Measurements from ENCODE around the gene TENM4. TPM values are rescaled to one million over a fixed set of nuclear protein-coding genes. Genes with fewer than 3 reads are reported as not detected.

TENM4 gene
- total RNA-seq, 2 donors from 2014 or later: 68.2 to 130 TPM

DNA sequence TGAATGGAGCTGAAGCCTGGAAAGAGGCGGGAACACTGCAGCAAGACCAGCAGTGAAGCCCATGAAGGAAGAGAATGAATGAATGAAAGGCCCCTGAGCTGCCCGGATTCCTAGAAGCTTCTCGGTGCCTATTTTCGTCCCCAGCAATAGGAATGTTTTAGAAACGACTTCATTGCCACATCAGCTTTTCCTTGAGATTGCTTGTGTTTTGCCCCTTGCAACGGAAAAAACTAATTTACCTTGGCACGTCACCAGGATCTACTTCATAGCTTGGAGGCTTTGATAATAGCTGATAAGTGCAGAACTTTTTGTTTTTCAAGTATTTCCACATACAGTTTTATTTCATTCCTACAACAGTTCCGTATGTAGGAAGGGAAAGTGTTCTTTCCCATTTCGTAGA is 617.2 kb downstream of the TENM4 start:
- H3K27me3 ChIP-seq (ENCODE audit: control insufficient read depth, insufficient read depth, low read length, poor library complexity, severe bottlenecking): no peaks in the 10 kb centered on the region
- H3K4me1 ChIP-seq (ENCODE audit: control insufficient read depth, insufficient read depth, low read length): no peaks in the 10 kb centered on the region
- H3K27ac ChIP-seq (ENCODE audit: low read depth, low read length): no peak overlapping the region
- no peak overlapping the region for H3K4me3 ChIP-seq (ENCODE audit: low read length)
- H3K9ac ChIP-seq (ENCODE audit: extremely low read depth, low read length, poor library complexity, severe bottlenecking): no peak overlapping the region
- 87 to 92% methylated on average over 6 to 9 of the region's 9 CpGs for WGBS, 2 experiments (ENCODE audit: insufficient coverage in 1 of 2, insufficient read length in 1 of 2)
- H3K4me1 Mint-ChIP-seq: no peaks in the 10 kb centered on the region
- H3K36me3 Mint-ChIP-seq (ENCODE audit: low read depth): peaks cover 5% of the 10 kb centered on the region
- no peaks in the 10 kb centered on the region for H3K9me3 Mint-ChIP-seq
- no peaks in the 10 kb centered on the region for H3K27me3 Mint-ChIP-seq (ENCODE audit: insufficient read depth)
- no peaks in the 10 kb centered on the region for H3K9me3 ChIP-seq (ENCODE audit: control insufficient read depth, low read length)
- TF ChIP-seq, protein P1, sequence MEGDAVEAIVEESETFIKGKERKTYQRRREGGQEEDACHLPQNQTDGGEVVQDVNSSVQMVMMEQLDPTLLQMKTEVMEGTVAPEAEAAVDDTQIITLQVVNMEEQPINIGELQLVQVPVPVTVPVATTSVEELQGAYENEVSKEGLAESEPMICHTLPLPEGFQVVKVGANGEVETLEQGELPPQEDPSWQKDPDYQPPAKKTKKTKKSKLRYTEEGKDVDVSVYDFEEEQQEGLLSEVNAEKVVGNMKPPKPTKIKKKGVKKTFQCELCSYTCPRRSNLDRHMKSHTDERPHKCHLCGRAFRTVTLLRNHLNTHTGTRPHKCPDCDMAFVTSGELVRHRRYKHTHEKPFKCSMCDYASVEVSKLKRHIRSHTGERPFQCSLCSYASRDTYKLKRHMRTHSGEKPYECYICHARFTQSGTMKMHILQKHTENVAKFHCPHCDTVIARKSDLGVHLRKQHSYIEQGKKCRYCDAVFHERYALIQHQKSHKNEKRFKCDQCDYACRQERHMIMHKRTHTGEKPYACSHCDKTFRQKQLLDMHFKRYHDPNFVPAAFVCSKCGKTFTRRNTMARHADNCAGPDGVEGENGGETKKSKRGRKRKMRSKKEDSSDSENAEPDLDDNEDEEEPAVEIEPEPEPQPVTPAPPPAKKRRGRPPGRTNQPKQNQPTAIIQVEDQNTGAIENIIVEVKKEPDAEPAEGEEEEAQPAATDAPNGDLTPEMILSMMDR (conservative IDR thresholded peaks at IDR 0.05): no peak
- no peak overlapping the region for H3K27ac Mint-ChIP-seq
- no peak overlapping the region for H3K4me3 Mint-ChIP-seq
- H3K36me3 ChIP-seq (ENCODE audit: control insufficient read depth, insufficient read depth, low read length): no peaks in the 10 kb centered on the region
- DNase-seq: no peak

DNA sequence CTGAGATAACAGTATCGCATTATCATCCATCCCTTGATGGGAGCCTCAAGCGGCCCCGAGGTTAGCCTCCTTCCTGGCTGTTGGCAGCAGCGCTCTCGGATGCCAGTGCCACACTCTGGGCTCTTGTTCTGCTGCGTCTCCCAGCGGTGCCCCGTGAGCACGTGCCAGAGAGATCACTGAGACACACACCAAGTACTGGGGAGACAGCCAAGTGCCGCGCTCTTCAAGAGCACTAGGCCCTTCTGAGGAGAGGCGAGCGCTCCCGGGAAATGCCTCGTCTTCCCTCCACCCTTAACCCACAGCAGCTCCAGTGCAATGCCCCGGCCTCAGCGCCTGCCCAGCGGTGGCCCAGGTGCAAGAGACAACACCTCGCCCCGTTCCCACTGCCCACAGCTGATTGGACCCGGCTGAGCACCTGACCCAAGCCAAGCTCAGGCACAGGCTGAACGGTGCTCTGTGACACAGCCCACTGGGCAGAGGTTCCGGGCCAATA is 617.9 kb downstream of the TENM4 start:
- Mint-ChIP-seq H3K27me3 (ENCODE audit: insufficient read depth) (no peaks in the 10 kb centered on the region), H3K36me3 (ENCODE audit: low read depth) (peaks cover 5% of the 10 kb centered on the region), H3K4me1 (no peaks in the 10 kb centered on the region), H3K9me3 (no peaks in the 10 kb centered on the region), H3K27ac (no peak overlapping the region), H3K4me3 (no peak overlapping the region)
- TF ChIP-seq, protein P1 (conservative IDR thresholded peaks at IDR 0.05): no peak
- DNase-seq: peak; percentile 63
- 91 to 95% methylated on average over 12 to 23 of the region's 23 CpGs for WGBS, 2 experiments (ENCODE audit: insufficient coverage in 1 of 2, insufficient read length in 1 of 2)
- no peaks in the 10 kb centered on the region for H3K27me3 ChIP-seq (ENCODE audit: control insufficient read depth, insufficient read depth, low read length, poor library complexity, severe bottlenecking)
- no peak overlapping the region for H3K27ac ChIP-seq (ENCODE audit: low read depth, low read length)
- H3K9me3 ChIP-seq (ENCODE audit: control insufficient read depth, low read length): no peaks in the 10 kb centered on the region
- H3K4me1 ChIP-seq (ENCODE audit: control insufficient read depth, insufficient read depth, low read length): no peaks in the 10 kb centered on the region
- no peak overlapping the region for H3K4me3 ChIP-seq (ENCODE audit: low read length)
- H3K9ac ChIP-seq (ENCODE audit: extremely low read depth, low read length, poor library complexity, severe bottlenecking): no peak overlapping the region
- no peaks in the 10 kb centered on the region for H3K36me3 ChIP-seq (ENCODE audit: control insufficient read depth, insufficient read depth, low read length)

DNA sequence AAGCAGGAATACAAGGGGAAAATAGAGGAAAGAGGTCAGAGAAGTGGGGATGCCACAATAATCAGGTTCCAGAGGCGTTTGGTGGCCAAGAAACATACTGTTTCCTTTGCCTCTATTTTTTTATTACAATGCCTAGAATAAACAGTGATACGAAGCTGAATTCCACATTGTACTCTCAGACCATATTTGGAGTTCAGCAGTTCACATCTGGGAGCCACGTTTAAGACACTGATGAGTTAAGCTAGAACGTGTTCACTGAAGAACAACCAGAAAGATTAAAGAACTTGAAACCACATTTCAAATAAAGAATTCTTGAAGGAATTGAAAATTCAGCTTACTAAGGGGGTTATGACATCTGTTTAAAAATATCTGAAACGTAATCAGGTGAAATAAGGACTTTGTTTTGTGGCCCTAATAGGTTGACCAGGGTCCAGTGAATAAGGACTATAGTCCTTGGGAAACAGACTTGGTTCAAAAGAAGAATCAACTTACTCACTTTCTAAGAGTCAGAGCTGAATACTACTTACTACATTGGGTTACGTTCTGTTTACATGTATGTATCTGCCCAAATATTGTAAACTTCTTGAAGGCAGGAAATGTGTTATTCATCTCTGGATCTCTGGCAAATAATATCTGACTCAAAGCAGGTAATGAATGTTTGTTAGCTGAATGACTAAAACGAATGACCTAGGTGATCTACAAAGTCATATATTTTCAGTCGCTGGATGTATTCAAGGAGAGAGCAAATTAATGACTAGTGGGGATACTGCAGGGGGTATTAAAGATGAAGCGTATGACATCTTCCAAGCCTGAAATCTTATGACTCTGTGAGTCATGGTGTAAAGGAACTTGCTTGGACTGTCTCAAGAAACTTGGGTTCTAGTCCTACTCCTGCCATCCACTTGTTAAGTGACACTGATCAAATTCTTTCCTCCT is 619.2 kb downstream of the TENM4 start:
- H3K9ac ChIP-seq (ENCODE audit: extremely low read depth, low read length, poor library complexity, severe bottlenecking): no peak overlapping the region
- no peak overlapping the region for H3K4me3 ChIP-seq (ENCODE audit: low read length)
- H3K9me3 ChIP-seq (ENCODE audit: control insufficient read depth, low read length): no peaks in the 10 kb centered on the region
- TF ChIP-seq, protein P1 (conservative IDR thresholded peaks at IDR 0.05): no peak
- H3K27ac ChIP-seq (ENCODE audit: low read depth, low read length): no peak overlapping the region
- Mint-ChIP-seq H3K9me3 (no peaks in the 10 kb centered on the region), H3K27me3 (ENCODE audit: insufficient read depth) (no peaks in the 10 kb centered on the region), H3K27ac (no peak overlapping the region), H3K4me1 (no peaks in the 10 kb centered on the region), H3K36me3 (ENCODE audit: low read depth) (peaks cover 5% of the 10 kb centered on the region), H3K4me3 (no peak overlapping the region)
- H3K4me1 ChIP-seq (ENCODE audit: control insufficient read depth, insufficient read depth, low read length): no peaks in the 10 kb centered on the region
- DNase-seq: no peak
- H3K27me3 ChIP-seq (ENCODE audit: control insufficient read depth, insufficient read depth, low read length, poor library complexity, severe bottlenecking): no peaks in the 10 kb centered on the region
- 90 to 95% methylated on average over 4 to 9 of the region's 9 CpGs for WGBS, 2 experiments (ENCODE audit: insufficient coverage in 1 of 2, insufficient read length in 1 of 2)
- H3K36me3 ChIP-seq (ENCODE audit: control insufficient read depth, insufficient read depth, low read length): no peaks in the 10 kb centered on the region

All from endodermal cell (in vitro differentiated cells).